GM18517 (cell line): ENCODE data around the gene TSPAN14.
A peak's percentile ranks its signal among the peaks of the same experiment; 100 is the strongest.

ENCODE experiments used
- ATAC-seq: cut with Tn5 transposase; IDR thresholded peaks from one replicate; pipeline ENCODE4 v1.9.1; 2021; ENCODE audit warnings: mild to moderate bottlenecking, moderate library complexity; ENCODE audit not compliant: unreplicated experiment

The TSPAN14 gene

GRCh38 chr10:80486785-80487420, 32.8 kb downstream of the TSPAN14 start:
- no peak for ATAC-seq

GRCh38 chr10:80487421-80487785, 33.3 kb downstream of the TSPAN14 start:
- no peak for ATAC-seq

GRCh38 chr10:80487791-80488538, 33.9 kb downstream of the TSPAN14 start:
- ATAC-seq, result no peak

- ATAC-seq, result no peak
These were observed 34.5 kb downstream of the TSPAN14 start for GRCh38 chr10:80488539-80489066.

GRCh38 chr10:80489371-80490112, 35.4 kb downstream of the TSPAN14 start:
- no peak for ATAC-seq

GRCh38 chr10:80491251-80492102, 37.4 kb downstream of the TSPAN14 start:
- ATAC-seq, result no peak

GRCh38 chr10:80492848-80493521, 38.9 kb downstream of the TSPAN14 start:
- peak; percentile 26 for ATAC-seq

DNA sequence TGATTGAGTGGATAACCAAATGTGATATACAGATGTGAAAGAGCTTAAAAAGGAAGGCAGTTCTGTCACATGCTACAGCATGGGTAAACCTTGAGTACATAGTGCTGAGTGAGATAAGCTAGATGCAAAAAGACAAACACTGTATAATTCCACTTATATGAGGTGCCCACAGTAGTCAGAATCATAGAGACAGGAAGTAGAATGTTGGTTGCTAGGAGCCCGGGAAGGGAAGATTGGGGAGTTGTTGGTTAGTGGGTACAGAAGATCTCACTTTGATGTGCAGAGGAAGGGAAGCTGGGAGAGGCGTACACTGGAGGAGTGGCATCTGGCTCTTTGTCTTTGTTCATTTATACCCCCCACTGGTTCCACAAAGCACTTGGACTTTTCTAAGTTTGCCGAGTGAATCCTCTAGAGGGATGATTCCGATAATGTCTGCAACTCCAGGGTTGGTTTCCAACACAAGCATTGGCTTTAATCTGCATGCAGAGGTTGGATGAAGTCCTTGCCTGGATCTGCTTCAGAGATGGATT, 39.5 kb downstream of the TSPAN14 start:
- ATAC-seq, result peak; percentile 64

GRCh38 chr10:80496555-80497172, 42.6 kb downstream of the TSPAN14 start:
- ATAC-seq, result no peak

DNA sequence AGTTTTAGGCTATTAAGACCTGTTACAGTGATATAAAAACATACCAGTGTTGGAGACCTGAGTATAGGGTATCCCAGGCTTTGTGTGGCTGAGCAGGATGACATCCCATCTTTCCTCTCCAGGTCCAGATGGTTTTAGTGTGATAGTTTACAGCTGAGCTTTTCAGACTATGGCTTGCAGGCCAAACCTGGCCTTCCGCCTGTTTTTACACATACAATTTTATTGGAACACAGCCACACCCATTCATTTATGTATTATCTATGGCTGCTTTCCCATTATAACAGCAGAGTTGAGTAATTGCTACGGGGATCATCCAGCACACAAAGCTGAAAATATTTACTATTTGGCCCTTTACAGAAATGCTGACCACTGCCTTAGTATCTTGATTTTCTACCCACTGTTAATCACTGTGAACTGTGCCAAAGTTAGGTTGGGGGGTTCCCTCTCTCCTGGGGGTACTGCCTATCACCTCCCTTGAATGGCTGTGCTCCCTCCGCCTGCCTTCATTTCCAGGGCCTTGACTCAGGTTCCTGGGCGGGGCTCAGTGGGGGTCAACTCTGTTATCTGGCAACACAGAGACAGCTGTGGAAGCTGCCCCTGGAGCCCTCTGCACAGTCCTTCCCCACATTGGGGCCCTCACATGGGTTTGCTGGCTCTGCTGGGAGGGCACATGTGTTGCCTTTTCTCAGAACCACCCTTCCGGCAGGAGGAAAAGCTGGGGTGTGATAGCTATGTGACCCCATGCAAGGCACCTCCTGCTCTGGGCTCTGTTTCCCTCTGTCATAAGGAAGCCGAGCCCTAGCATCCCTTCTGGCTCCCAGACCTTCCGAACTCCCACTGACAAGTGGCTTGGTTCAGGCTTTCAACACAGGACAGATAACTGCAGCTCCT, 43.3 kb downstream of the TSPAN14 start:
- ATAC-seq, result no peak

GRCh38 chr10:80498078-80498832, 44.1 kb downstream of the TSPAN14 start:
- ATAC-seq, result no peak

DNA sequence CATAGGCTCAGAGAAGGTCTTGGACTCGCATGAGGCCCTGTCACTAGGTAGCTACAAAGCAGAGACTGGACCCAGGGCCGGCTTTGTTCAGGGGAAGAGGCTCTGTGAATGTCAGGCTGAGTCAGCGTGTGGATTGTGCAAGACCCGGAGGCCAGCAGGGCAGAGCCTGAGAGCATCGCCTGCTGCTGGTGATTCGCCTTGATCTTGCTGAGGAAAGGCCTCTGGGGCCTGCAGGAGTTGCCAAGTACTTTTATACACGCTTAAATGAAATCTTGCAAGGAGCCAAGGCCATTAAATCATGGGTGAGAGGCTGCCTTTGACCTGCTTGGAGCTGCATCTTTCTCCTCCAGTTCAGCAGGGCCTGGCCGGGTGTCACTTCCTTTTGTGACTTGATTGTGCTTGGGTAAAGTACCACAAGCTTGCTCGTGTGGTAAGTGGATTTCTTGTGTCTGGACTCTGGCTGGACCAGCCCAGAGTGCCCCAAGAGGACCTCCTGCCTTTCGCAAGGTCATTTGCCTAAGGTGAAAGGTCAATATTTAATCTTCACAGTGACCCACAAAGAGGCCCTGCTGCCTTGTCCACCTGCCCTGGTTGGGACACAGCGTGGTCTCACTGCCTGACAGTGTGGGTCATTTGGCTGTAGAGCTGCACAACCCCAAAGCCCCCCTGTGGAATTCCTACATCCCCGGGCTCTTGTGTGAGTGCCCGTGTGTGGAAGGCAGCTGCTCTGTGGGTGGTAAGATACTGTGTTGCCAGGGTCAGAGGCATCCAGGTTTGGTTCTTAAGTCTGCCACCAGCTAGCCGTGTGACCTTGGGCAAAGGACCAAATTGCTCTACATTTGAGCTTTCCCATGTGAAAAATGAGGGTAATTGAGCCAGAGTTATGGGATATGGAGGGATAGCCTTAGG, 45.0 kb downstream of the TSPAN14 start:
- no peak for ATAC-seq

DNA sequence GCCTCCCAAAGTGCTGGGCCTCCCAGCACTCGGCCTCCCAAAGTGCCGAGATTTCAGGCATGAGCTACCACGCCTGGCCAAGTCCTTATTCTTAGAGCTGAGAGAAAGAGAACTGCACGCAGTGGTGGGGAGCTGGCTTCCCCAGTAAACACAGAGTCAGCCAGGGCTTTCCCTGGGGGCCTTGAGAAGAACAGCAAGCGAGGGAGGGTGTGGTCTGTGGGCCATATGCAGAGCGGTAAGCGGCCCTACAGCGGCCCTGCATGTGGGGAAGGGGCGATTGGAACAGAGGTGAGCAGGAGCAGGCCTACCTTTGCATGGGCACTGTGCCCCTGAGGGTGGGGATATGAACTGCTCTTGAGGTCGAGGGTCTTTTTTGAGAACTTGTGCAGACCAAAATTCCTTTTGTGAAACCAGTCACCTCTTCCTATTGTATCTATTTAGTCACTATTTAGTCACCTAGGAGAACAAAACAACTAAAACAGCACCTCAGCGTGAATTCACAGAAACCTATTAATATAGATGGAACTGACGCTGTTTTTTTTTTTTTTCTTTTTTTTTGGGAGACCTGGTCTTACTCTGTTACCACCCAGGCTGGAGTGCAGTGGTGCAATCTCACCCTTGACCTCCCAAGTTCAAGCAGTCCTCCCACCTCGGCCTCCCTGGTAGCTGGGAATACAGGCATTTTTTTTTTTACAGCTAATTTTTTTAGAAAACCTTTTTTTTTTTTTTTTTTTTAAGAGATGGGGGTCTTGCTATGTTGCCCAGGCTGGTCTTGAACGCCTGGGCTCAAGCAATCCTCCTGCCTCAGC, 46.7 kb downstream of the TSPAN14 start:
- ATAC-seq, result no peak

DNA sequence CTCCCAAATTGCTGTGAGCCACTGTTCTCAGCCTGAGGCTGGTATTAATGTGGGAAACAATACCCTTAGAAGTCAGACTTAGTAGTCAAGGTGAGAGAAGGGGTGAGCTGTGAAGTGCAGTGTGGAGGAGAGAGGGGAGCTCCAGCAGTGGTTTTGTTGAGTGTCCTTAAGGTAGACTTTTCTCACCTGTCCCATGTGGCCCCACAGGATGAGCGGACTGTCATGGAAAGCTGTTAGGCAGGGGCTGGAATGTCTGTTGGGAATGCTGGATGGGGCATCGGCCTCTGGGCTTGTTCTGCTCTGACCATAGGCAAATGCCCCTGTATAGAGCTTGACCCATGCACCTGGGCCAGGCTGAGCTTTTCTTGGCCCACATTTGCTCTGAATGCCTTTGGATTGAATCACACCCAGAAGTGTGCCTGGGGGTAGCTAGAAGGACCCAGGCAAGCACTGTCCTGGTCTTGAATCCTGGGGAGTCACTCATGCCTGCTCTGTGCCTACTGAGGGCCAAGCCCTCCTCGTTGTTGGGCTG, 47.3 kb downstream of the TSPAN14 start:
- no peak for ATAC-seq

DNA sequence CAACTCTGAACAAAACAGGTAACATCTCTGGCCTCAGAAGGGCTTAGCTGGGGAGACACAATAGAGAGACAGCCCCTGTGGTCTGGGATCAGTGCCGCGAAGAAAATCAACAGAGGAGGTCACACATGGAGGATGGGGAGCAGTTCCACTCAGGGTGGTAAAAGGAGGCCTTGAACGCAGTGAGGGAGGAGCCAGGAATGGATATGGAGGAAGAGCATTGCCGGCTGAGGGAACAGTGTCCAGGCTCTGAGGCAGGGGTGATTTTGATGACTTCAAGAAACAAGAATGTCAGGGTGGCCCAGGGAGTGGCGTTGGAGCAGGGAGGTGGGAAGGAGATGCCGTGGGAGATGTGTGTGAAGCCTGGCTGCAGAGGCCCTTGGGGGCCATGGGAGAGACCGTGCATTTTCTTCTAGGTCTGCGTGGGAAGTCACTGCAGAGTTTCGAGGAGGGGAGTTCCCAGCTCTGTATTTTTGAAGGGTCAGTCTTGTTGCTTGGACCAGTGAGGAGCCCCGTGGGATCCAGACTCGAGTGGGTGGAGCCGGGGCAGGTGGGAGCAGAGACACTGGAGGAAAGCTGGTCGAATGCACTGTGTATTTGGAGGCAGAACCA, 47.9 kb downstream of the TSPAN14 start:
- ATAC-seq, result no peak
